NCI-H2196 (cell line): ENCODE measurements around the gene FASTKD2.
"Not testable (repeated sequence)": the region's sequence is repeated elsewhere in the genome, so short reads cannot be mapped to it uniquely, and the experiment has no call there.

ENCODE experiments used
- DNase-seq: peaks from one replicate; lab custom pipeline; 2025; ENCODE audit not compliant: unreplicated experiment; lab: John Stamatoyannopoulos, UW

FASTKD2 gene

GRCh38 chr2:206790311-206790935 lies 25.0 kb downstream of the FASTKD2 start:
- no peak for DNase-seq

GRCh38 chr2:206792645-206793044 lies 27.2 kb downstream of the FASTKD2 start:
- DNase-seq = no peak

- peak; percentile 54 for DNase-seq
These were observed 32.0 kb downstream of the FASTKD2 start for GRCh38 chr2:206797376-206797775.

GRCh38 chr2:206798000-206798399 lies 32.6 kb downstream of the FASTKD2 start:
- DNase-seq = no peak

- DNase-seq = no peak
These were observed 33.7 kb downstream of the FASTKD2 start for GRCh38 chr2:206799083-206799482.

- DNase-seq = peak; percentile 77
These were observed 35.4 kb downstream of the FASTKD2 start for GRCh38 chr2:206800506-206801417.

GRCh38 chr2:206801418-206802189 lies 36.2 kb downstream of the FASTKD2 start:
- DNase-seq = peak; percentile 43

- DNase-seq = no peak
These were observed 37.5 kb downstream of the FASTKD2 start for GRCh38 chr2:206802654-206803514.

- DNase-seq = no peak
These were observed 38.9 kb downstream of the FASTKD2 start for GRCh38 chr2:206804326-206804725.

GRCh38 chr2:206805887-206806607 lies 40.6 kb downstream of the FASTKD2 start:
- DNase-seq = no peak

- DNase-seq = not testable (repeated sequence)
These were observed 42.2 kb downstream of the FASTKD2 start for GRCh38 chr2:206807624-206808023.

- not testable (repeated sequence) for DNase-seq
These were observed 47.1 kb downstream of the FASTKD2 start for GRCh38 chr2:206812471-206812870.

- no peak for DNase-seq
These were observed 49.1 kb downstream of the FASTKD2 start for GRCh38 chr2:206814498-206814897.

- no peak for DNase-seq
These were observed 55.4 kb downstream of the FASTKD2 start for GRCh38 chr2:206820807-206821206.

- DNase-seq = no peak
These were observed 57.8 kb downstream of the FASTKD2 start for GRCh38 chr2:206823178-206823577.

- no peak for DNase-seq
These were observed 58.7 kb downstream of the FASTKD2 start for GRCh38 chr2:206824087-206824618.

- no peak for DNase-seq
These were observed 59.6 kb downstream of the FASTKD2 start for GRCh38 chr2:206824993-206825392.

GRCh38 chr2:206831442-206831995 lies 66.1 kb downstream of the FASTKD2 start:
- DNase-seq = no peak

- DNase-seq = no peak
These were observed 67.5 kb downstream of the FASTKD2 start for GRCh38 chr2:206832873-206833272.
